ENCODE data around the gene ST6GALNAC1.

DNA sequence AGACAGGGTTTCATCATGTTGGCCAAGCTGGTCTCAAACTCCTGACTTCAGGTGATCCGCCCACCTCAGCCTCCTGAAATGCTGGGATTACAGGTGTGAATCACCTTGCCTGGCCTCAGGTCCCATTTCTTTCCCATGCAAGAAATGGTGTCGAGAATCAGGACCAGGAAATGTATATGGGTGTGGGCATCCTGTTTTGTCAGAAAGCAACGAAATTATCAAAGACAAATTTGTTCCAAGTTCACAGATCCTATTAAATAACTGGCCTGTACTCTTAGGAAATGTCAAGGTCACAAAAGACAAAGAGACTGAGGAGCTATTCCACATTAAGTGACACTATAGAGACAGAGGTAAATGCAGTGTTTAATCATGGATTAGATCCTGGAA lies 17.1 kb upstream of the ST6GALNAC1 start:
- TF ChIP-seq BRCA1 (IDR thresholded peaks at IDR 0.05; ENCODE audit: low read depth, low read length) (no peak), EZH2 (IDR thresholded peaks at IDR 0.05; ENCODE audit: borderline replicate concordance, control insufficient read depth, low read depth, low read length) (no peak), POLR2A (IDR thresholded peaks at IDR 0.05; ENCODE audit: low read depth, low read length) (no peak)
- TF ChIP-seq, protein P1, sequence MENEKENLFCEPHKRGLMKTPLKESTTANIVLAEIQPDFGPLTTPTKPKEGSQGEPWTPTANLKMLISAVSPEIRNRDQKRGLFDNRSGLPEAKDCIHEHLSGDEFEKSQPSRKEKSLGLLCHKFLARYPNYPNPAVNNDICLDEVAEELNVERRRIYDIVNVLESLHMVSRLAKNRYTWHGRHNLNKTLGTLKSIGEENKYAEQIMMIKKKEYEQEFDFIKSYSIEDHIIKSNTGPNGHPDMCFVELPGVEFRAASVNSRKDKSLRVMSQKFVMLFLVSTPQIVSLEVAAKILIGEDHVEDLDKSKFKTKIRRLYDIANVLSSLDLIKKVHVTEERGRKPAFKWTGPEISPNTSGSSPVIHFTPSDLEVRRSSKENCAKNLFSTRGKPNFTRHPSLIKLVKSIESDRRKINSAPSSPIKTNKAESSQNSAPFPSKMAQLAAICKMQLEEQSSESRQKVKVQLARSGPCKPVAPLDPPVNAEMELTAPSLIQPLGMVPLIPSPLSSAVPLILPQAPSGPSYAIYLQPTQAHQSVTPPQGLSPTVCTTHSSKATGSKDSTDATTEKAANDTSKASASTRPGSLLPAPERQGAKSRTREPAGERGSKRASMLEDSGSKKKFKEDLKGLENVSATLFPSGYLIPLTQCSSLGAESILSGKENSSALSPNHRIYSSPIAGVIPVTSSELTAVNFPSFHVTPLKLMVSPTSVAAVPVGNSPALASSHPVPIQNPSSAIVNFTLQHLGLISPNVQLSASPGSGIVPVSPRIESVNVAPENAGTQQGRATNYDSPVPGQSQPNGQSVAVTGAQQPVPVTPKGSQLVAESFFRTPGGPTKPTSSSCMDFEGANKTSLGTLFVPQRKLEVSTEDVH (IDR thresholded peaks at IDR 0.05; ENCODE audit: low read depth, partially characterized antibody): no peak
